Stimulated activated CD8-positive, alpha-beta memory T cell treated with anti-CD3 and anti-CD28 coated beads, Interleukin-2, amount 100 ng/mL, for 1 hour (primary cell): Measurements from ENCODE around the gene NPLOC4.

Experiments used
- DNase-seq, 2 donors: peaks; one replicate each; pipeline ENCODE4 v3.0.0-alpha.2; 2020; ENCODE audit warnings: low read depth in 2 of 2

NPLOC4 gene

DNA sequence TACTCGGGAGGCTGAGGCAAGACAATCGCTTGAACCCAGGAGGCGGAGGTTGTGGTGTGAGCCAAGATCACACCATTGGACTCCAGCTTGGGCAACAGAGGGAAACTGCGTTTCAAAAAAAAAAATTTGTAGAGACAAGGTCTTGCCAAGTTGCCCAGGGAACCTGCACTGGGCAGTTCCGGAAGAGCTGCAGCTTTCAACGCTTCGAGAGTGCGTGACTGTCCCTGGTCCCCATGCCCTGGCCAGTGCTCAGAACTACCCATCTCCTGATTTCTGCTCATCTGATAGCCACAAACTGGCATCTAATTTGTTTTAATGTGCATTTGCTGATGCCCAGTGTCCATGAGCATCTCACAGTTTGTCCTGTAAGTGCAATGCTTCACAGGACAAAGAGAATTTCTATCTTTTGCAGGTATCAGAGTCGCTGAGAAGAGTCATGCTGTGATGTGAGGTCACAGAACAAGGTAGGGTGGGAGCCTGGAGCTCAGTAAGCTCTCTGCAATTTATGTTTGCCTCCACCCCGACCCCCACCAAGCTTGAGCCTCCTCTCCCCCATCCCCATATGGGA, 128.2 kb downstream of the NPLOC4 start:
- DNase-seq, result no peak
